Activated CD8-positive, alpha-beta memory T cell treated with anti-CD3 and anti-CD28 coated beads, Interleukin-2, amount 50 U/mL, for 24 hours (primary cell): ENCODE measurements around the gene NTSR1.

Experiments
- DNase-seq: peaks from one replicate; pipeline ENCODE4 v3.0.0-alpha.2; 2020; ENCODE audit errors: extremely low read depth

The NTSR1 gene

GRCh38 chr20:62725596-62726268 lies 17.1 kb downstream of the NTSR1 start:
- DNase-seq, result no peak

DNA sequence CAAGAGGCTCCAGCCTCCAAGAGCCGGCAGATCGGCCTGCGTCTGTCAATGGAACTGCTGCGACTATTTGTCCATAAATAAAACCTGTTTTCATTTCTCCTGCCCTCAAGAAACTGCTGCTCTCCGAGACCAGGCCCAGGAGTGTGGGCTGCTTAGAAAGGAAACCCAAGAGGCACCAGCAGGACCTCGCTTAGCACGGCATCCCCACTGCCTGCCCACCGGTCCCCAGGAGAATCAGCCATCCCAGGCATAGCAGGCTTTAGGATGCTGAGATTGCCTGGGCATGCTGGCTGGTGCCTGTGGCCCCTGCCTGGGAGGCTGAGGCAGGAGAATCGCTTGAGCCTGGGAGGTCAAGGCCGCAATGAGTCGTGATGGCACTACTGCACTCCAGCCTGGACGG lies 17.6 kb downstream of the NTSR1 start:
- DNase-seq, result no peak

DNA sequence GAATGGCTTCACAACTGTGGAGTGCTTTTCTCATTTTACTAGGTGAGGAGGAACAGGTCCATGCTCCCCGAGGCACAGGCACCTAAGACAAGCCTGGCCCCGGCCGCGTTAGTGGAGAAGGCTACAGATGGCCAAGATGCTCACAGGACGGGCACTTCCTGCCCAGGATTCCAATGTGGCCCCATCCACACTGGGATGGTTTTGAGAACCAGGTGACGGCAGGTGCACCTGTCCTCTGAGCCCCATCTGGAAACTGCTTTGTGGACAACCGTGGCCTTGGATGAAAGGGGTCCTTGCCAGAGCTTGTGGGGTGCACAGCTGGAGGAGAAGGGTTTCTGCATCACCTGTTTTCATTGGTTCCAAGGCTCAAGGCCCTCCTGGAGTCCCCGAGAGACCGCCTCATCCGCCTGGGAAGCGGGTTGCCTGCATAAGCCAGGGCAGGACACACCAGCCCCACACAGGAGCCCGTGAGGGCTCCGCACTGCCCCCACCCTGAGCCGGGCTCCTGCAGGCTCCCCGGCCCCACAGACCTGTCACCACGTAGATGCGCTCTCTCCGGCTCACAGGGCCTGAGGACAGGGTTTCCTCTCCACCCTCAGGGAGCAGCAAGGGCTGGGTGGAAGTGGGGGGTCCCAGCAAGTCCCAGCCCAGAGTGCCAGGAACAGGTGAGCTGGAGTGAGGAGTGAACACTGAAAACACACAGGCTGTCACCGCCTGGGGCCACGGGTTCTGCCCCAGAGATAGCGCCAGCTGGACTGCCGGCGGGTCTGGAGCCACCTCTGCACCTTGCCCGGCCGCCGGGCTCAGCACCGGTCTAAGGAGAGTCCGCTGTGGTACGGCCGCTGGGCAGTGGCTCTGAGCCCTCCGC lies 18.3 kb downstream of the NTSR1 start:
- no peak for DNase-seq

- no peak for DNase-seq
Measured at GRCh38 chr20:62727584-62728027, 19.0 kb downstream of the NTSR1 start.

GRCh38 chr20:62728028-62728780 lies 19.6 kb downstream of the NTSR1 start:
- no peak for DNase-seq

DNA sequence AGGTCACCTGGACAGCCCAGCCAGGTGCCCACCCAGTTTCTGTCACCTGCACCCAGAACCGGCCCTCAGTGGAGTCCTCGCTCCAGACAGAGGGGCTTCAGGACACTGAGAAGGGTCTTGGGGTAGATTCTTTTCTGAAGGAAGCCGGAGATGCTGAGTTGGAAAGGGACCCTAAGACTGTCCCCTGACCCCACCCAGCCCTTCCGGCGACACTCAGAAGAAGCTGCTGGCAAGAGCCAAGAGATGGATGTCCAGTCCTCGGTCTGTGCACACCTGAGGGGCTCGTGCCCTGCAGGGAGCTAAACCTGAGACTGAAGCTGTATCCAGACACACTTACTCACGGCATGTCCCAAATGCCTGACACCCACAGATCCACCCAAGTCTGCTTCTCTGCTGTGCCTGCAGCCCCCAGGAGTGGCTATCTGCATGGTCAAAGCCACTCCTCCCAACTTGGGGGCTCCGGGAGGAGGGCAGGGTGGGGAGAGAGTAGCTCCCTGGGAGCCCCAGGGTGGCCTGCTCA lies 20.2 kb downstream of the NTSR1 start:
- no peak for DNase-seq

DNA sequence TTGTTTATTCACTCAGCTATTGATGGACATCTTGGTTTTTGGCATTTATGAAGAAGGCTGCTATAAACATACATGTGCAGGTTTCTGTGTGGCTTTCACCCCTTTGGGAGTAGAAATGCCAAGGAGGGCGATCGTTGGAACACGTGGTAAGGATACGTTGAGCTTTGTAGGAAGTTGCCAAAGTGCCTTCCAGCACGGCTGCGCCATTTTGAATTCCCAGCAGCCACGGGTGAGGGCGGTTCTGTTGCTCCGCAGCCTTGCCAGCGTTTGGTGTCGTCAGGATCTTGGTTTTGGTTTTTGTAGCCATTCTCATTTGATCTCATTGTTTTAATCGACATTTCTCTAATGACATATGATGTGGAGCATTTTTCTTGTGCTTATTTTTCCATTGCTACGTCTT lies 21.8 kb downstream of the NTSR1 start:
- DNase-seq, result no peak

GRCh38 chr20:62732031-62732760 lies 23.6 kb downstream of the NTSR1 start:
- no peak for DNase-seq

- DNase-seq, result no peak
Measured at GRCh38 chr20:62732842-62733525, 24.3 kb downstream of the NTSR1 start.

DNA sequence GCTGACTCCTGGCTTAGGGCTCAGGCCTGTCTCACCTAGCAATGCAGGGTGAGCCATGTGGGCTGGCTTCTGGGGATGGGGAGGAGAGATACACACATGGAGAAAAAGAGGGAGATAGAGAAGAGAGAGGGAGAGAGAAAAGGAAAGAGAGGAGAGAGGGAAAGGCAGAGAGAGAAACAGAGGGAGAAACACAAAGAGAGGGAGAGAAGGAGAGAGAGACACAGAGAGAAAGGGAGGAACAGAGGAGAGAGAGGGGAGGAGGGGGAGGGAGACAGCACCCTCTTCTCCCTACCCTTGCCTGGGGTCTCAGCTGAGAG lies 24.8 kb downstream of the NTSR1 start:
- no peak for DNase-seq

DNA sequence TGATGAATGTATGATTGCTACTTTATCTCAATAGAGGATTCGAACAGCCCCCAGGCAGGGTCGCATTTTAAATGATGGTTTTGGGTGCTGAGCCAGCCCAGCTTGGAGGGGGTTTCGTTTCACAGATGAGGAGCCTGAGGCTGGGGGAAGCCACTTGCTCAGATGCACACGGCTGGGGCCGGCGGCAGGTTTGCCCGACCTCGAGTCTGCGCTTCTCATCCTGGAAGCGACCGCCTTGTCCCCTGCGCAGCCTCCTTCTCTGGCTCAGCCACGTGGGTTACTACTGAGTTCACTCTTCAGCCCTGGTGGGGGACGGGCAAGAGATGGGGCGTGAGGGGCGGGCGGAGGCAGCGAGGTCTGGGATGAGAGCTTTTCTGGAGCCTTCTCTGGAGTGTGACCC lies 25.3 kb downstream of the NTSR1 start:
- DNase-seq, result no peak

- no peak for DNase-seq
Measured at GRCh38 chr20:62734326-62734725, 25.7 kb downstream of the NTSR1 start.

GRCh38 chr20:62734881-62735280 lies 26.2 kb downstream of the NTSR1 start:
- DNase-seq, result no peak

- DNase-seq, result no peak
Measured at GRCh38 chr20:62735331-62735821, 26.7 kb downstream of the NTSR1 start.

GRCh38 chr20:62736026-62736406 lies 27.4 kb downstream of the NTSR1 start:
- no peak for DNase-seq

- DNase-seq, result no peak
Measured at GRCh38 chr20:62736407-62737071, 27.9 kb downstream of the NTSR1 start.

GRCh38 chr20:62737271-62737811 lies 28.7 kb downstream of the NTSR1 start:
- no peak for DNase-seq

DNA sequence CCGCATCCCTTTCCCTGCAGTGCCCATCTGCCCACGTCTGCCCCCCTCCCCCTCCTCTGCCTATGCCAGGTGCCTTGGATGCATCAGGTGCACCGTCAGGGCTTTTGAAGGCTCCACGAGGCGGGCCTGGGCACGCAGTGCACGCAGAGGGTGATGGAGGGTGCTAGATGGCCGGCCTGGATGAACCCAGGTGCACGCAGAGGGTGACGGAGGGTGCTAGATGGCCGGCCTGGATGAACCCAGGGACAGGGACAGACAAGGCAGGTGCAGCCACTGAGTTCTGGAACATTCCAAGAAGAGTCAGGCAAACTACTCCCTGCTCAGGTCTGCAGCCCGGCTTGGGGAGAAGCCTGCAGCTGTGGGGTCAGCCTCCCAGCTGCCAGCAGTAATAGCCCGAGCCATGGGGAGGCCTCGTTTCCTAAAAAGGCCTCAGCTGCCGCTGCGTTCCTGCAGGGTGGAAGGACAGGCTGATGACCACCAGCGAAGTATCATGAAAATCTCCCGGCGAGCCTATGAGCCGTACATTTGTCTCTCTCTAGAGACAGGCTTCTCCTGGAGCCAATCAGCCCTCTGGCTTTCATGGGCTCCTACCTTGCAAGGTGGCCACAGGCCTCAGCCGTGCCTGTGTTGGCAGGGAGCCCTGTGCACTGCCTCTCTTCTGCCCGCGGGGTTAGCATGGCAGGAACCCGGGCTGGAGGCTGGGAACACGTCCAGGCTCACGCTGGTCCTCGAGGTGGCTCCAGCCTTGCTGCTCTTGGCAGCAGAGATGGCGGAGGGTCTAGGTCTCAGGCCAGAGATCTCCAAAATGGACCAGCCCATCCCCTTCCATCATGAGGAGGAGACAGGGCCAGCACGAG lies 29.6 kb downstream of the NTSR1 start:
- DNase-seq, result no peak

DNA sequence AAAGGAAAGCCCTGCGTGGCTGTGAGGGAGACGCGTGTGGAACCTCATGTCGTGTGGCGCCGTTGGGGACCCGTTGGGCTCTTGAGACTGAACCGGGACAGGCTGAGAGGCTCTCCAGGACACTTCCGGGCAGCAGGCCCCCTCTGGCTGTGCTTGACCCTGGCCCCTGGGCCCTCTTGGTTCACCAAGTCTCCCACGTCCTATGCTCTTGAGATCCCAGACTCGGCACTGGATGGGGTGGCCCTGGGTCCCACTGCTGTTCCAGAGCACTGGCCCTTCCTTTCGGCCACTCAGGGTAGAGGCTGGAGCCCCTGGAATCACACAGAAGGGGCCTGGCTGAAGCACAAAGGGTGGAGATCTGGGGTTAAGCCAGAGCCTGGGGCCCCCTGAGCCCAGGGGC lies 30.4 kb downstream of the NTSR1 start:
- no peak for DNase-seq
